Upper lobe of left lung (tissue), 4 donors: ENCODE results near the gene METRNL.

Source experiments
- EP300 ChIP-seq, 4 donors: sonication (generic); formaldehyde crosslinking; IDR thresholded peaks; one replicate each; pipeline ENCODE4 v1.5.1; 2017; ENCODE audit warnings: antibody characterized with exemption in 4 of 4, control low read depth in 2 of 4
- POLR2A ChIP-seq, 4 donors: fragments of 450-650 bp; IDR thresholded peaks; one replicate each; pipeline ENCODE4 v1.5.1; 2016 to 2017; ENCODE audit warnings: antibody characterized with exemption in 4 of 4, mild to moderate bottlenecking in 2 of 4
- POLR2AphosphoS5 ChIP-seq, 2 donors: sonication (generic); formaldehyde crosslinking; IDR thresholded peaks; one replicate each; pipeline ENCODE4 v1.5.1; 2017; ENCODE audit warnings: antibody characterized with exemption in 2 of 2
- TF ChIP-seq, protein P1 (sequence below), 6 experiments: fragments of 450-650 bp in 4 of 6; fragments of 200-600 bp in 2 of 6; sonication (generic) in 2 of 6; IDR thresholded peaks; one replicate each; pipeline ENCODE4 v1.5.1; 2016 to 2019; ENCODE audit warnings: antibody characterized with exemption in 6 of 6

DNA sequence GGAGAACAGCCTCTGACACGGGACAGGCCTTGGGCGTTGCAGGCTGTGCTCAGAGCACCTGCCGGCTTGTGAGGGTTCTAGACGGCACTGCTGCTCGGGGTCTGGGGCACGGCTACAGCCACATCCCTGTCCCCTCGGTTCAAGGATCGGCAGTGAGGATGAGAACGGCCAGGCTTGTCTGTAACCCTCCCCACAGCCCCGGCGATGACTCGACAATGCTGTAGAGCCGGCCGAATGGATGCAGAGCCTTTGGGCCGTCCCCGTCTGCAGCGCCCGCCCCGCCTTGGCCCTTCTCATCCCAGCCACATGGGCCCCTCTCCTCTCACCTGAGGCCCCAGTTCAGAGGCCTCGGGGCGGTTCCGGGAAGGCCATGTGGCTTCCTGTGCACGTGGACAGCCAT, 49.0 kb upstream of the METRNL start:
- no peak for TF ChIP-seq POLR2A (IDR thresholded peaks at IDR 0.05)
- TF ChIP-seq, protein P1, sequence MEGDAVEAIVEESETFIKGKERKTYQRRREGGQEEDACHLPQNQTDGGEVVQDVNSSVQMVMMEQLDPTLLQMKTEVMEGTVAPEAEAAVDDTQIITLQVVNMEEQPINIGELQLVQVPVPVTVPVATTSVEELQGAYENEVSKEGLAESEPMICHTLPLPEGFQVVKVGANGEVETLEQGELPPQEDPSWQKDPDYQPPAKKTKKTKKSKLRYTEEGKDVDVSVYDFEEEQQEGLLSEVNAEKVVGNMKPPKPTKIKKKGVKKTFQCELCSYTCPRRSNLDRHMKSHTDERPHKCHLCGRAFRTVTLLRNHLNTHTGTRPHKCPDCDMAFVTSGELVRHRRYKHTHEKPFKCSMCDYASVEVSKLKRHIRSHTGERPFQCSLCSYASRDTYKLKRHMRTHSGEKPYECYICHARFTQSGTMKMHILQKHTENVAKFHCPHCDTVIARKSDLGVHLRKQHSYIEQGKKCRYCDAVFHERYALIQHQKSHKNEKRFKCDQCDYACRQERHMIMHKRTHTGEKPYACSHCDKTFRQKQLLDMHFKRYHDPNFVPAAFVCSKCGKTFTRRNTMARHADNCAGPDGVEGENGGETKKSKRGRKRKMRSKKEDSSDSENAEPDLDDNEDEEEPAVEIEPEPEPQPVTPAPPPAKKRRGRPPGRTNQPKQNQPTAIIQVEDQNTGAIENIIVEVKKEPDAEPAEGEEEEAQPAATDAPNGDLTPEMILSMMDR (IDR thresholded peaks at IDR 0.05): no peak
- no peak for TF ChIP-seq POLR2AphosphoS5 (IDR thresholded peaks at IDR 0.05)
- TF ChIP-seq EP300 (IDR thresholded peaks at IDR 0.05): no peak
